LNCaP clone FGC (cell line): ENCODE results near the gene BCAT1.
"Not testable (repeated sequence)": the region's sequence is repeated elsewhere in the genome, so short reads cannot be mapped to it uniquely, and the experiment has no call there.

ENCODE experiments used
- DNase-seq: peaks from one replicate; pipeline ENCODE4 v3.0.0-alpha.2; 2011; ENCODE audit warnings: low read depth
- H3K4me3 ChIP-seq: 2 replicates; pipeline ENCODE4 v1.5.1; 2011; ENCODE audit warnings: mild to moderate bottlenecking, low read depth, low read length, control low read depth
- TF ChIP-seq, protein P1 (sequence below): IDR thresholded peaks from 2 replicates; pipeline ENCODE4 v1.5.1; 2012; ENCODE audit warnings: mild to moderate bottlenecking; ENCODE audit not compliant: control insufficient read depth, insufficient read depth; ENCODE audit errors: extremely low read depth

The BCAT1 gene

DNA sequence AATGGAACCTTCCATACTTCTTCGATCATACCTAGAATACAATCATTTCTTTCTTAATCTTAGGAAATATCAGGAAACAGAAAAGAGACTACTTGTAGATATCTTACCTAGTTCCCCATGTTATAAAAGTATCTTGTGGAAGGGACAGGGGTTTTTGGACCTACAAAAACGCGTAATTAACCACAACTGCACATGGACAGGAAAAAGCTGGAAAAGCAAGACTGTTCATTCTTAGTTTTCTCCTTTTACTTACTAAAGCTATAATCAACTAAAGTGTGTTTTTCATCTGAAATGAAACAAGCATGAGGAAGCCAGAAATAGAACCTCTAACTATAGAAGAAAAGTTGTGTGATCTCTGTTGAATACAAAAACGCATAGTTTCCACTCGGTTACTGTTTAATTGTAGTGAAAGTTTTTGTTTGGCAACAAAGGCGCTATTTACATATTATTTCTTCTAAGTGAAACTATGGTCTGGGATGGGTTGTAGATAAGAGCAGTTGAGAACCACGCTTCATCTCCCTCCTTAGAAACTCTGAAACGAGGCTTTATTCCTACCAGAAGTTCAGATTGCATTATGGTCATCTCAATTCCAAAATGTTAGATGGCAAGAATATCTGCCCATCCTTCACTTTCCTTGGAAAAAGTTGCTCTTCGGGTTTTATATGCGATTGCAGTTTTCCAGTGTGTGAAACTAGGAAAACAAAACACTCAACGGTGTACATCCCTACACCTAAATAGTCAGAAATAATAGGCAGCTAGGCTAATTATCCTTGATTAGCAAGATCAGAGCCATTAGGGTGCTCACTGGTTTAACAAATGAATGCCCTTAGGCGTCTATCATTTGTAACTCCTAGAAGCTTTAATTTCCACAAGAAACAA, 1.1 kb downstream of the BCAT1 start:
- DNase-seq, result no peak
- TF ChIP-seq, protein P1, sequence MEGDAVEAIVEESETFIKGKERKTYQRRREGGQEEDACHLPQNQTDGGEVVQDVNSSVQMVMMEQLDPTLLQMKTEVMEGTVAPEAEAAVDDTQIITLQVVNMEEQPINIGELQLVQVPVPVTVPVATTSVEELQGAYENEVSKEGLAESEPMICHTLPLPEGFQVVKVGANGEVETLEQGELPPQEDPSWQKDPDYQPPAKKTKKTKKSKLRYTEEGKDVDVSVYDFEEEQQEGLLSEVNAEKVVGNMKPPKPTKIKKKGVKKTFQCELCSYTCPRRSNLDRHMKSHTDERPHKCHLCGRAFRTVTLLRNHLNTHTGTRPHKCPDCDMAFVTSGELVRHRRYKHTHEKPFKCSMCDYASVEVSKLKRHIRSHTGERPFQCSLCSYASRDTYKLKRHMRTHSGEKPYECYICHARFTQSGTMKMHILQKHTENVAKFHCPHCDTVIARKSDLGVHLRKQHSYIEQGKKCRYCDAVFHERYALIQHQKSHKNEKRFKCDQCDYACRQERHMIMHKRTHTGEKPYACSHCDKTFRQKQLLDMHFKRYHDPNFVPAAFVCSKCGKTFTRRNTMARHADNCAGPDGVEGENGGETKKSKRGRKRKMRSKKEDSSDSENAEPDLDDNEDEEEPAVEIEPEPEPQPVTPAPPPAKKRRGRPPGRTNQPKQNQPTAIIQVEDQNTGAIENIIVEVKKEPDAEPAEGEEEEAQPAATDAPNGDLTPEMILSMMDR, result no peak
- no peak overlapping the region for H3K4me3 ChIP-seq

DNA sequence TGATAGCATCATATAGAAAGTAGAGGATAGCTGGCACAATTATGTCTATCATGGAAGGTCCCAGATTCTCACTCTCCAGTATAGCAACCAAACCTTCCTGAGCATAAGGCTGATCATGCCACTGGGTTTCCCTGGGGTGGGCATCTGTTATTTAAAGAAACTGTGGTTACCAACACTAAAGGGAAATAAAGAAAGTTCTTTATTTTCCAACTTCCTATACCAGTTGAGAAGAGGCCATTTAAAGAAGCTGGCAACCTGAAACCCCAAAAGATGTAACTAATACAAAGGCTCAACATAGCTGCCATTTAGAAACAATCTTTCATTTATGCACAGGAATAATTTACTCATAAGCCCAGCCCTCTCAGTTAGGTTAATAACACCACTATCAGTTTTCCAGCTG, 3.1 kb downstream of the BCAT1 start:
- no peak overlapping the region for H3K4me3 ChIP-seq

DNA sequence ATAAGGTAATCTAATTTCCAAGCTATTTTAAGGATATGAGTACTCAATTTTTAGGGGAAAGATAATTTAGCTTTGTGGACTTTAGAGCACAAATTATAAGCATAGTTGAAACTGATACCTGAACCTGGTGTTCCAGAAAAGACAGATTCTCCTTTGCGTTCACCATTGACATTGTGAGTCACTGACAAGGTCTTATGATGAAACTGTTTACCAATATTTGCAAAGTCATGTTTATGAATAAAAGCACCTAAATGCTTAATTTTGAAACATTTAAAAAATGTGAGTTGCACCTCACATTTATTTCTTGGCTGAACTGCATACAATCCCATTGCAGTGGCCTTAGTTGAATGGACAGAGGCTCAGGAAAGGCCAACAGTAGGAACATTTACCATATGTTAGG, 3.9 kb downstream of the BCAT1 start:
- DNase-seq, result no peak
- TF ChIP-seq, protein P1, result no peak
- H3K4me3 ChIP-seq, result no peak overlapping the region

More for the DNA sequence above, 3.1 kb downstream of the BCAT1 start:
- no peak for DNase-seq
- TF ChIP-seq, protein P1, result no peak

DNA sequence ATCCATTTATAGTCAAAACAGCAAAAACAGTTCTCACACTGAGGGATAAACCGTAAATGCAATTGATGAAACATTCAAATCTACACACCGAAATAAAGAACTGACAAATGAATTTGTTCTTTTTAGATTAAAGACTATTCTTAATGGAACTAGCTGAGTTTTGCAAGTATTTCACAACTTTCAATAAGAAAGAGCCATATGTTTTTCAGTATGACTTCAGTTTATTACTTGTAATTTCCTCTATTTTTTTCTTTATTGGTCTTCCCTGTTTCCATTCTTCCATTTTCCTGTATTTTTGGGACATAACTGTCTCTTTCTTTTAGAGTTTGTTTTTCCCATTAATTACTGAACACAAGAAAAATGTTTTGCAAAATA, 4.3 kb downstream of the BCAT1 start:
- H3K4me3 ChIP-seq, result no peak overlapping the region
- no peak for DNase-seq
- TF ChIP-seq, protein P1, result no peak

DNA sequence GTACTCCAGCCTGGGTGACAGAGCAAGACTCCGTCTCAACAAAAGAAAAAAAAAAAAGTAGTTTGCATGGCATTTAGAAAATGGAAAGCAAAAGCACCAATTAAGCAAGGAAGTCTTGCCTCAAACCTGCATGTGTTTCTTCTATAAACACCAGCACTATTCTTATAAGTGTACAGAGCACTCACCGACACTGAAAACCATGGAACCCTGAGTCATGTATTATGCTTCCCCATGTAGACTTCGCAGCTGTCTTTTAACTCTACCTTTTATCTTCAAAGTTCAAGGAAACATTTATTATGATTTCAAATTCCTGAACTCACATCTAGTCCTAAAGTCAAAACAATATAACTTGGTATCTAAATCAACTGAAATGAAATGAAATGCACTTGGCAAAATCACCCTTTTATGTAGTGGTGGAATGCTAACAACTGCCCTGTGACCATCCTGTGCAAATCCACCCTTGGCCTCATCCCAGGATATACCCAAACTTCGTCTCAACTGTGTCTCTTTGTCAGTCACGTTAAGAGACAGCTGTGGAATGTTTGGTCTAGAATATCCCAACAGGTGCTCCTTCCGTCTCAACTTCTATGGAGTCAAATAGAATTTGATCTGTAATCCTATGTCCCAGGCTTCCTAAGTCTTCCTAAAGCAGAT, 4.8 kb downstream of the BCAT1 start:
- no peak for DNase-seq
- no peak overlapping the region for H3K4me3 ChIP-seq
- TF ChIP-seq, protein P1, result no peak

DNA sequence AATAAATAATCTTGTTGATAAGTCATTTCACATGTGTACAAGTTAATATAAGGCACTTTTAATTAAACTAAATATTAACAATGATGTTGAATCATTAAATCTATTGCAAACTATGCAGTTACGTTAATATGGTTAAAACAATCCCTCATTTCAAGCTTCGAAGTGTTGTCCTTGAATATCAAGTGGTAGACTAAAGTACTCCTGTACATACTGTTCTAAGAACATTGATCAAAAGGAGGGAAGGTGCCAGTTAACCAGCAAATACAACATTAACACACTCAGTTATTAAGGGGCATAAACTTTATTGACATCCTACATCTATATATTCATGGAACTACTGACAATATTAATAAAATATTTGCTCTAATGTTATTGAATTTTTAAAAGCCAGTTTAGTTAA, 8.7 kb downstream of the BCAT1 start:
- no peak overlapping the region for H3K4me3 ChIP-seq
- TF ChIP-seq, protein P1, result no peak
- DNase-seq, result no peak

DNA sequence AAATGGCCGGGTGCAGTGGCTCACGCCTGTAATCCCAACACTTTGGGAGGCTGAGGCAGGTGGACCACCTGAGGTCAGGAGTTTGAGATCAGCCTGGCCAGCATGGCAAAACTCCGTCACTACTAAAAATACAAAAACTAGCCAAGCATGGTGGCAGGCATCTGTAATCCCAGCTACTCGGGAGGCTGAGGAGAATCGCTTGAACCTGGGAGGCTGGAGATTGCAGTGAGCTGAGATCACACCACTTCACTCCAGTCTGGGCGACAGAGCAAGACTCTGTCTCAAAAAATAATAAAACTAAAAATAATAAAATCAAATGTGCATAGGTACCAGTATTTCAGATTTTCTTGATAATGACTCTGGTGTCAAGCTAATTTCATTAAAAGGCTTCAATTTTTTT, 9.3 kb downstream of the BCAT1 start:
- DNase-seq, H3K4me3 ChIP-seq: not testable (repeated sequence)
